ENCODE measurements around the gene TNF. TPM values are rescaled to one million over a fixed set of nuclear protein-coding genes. Genes with fewer than 3 reads are reported as not detected.

TNF gene
- total RNA-seq, 1 donor from 2014 or later: 0.68 TPM

DNA sequence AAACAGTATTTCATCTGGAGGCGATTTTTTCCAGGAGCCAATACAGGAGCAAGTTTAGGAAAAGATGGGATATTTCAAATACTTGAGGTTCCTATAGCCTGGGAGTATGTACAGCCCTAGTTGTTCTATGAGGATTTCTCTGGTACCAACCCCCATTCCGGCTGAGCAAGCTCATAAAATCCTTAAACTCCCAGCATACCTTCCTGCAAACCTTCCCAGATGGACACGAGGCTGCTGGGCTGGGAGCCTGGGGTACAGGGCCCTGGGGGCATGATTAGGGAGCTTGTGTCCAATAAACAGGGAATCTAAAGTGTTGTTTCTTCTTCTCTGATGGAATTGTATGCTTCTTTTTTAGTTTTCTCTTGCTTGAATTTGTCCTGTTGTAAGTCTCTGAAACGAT lies 46.6 kb downstream of the TNF start:
- ATAC-seq (no peak), DNase-seq (ENCODE audit: low spot score) (no peak)

DNA sequence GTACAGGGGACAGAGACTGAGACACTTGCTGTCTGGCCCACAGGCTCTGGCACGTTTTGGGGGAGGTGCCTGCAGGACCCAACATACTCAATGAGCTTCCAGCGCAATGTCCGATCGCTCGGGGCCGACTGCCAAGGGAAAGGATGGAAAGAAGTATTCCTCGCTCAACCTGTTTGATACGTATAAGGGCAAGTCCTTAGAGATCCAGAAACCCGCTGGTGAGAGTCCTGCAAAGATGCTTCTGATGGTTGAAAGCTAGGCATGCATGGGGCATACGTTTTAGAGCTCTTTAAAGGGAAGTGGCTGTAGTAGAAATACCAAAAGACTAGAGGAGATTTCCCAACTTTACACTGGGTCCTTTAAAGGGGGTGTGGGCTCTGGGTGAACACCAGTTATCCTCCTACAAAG lies 47.3 kb downstream of the TNF start:
- ATAC-seq: no peak
- DNase-seq (ENCODE audit: low spot score): no peak

DNA sequence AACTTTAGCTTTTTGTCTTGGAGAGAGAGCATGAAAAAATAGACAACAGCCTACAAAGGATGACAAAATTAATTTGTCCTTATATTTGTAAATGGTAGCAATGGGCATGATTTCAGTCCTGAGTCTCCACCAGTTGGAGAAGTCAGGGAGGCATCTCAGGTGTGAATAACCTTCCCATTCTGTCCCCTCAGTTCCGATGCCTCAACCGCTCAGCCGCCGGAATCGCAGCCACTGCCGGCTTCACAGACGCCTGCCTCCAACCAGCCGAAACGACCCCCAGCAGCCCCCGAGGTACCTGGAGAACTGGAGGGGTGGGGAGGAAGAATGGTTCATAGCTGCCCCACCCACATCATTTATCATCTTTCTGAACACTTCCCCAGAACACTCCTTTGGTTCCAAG lies 48.7 kb downstream of the TNF start:
- DNase-seq (ENCODE audit: low spot score): no peak
- ATAC-seq: no peak

DNA sequence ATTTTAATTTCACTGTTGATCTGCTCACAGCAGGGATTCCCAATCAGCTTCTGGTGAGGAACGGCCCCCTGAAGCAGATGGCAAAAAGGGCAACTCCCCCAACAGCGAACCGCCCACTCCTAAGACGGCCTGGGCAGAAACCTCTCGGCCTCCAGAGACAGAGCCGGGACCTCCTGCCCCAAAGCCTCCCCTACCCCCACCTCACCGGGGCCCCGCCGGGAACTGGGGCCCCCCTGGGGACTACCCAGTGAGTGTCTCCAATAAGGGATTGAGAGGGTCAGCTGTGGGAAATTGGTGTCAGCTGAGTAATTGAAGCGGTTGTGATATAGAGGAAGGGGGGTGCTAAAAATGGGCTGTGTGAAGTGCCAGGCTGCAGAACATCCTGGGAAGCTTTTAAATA lies 51.6 kb downstream of the TNF start:
- DNase-seq (ENCODE audit: low spot score): no peak
- ATAC-seq: no peak

DNA sequence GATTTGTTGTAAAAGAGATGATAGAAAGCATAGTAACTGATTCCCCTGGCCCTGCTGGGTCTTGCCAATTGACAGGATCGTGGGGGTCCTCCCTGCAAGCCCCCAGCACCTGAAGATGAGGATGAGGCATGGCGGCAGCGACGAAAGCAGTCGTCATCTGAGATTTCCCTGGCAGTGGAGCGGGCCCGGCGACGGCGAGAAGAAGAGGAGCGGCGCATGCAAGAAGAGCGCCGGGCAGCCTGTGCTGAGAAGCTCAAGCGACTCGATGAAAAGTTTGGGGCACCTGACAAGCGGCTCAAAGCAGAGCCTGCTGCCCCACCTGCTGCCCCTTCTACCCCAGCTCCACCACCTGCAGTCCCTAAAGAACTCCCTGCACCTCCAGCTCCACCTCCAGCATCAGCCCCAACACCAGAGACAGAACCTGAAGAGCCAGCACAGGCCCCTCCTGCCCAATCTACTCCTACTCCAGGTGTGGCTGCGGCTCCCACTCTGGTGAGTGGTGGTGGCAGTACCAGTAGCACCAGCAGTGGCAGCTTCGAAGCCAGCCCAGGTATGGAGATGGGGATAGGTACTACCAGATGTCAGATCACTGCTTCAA lies 52.4 kb downstream of the TNF start:
- no peak for DNase-seq (ENCODE audit: low spot score)

More for the DNA sequence above, 52.4 kb downstream of the TNF start:
- ATAC-seq: no peak

Other genes starting within 250 kb of the TNF start
- 291 TPM for gene HLA-B, start 218.4 kb upstream of the TNF start, total RNA-seq
- 6.3 TPM for gene MICA, start 172.0 kb upstream of the TNF start, total RNA-seq
- gene MICB, start 77.4 kb upstream of the TNF start, total RNA-seq: 0.78 TPM
- not detected for gene MCCD1, start 46.6 kb upstream of the TNF start, total RNA-seq
- gene DDX39B, start 33.6 kb upstream of the TNF start, total RNA-seq: 126 TPM
- gene ATP6V1G2, start 29.0 kb upstream of the TNF start, total RNA-seq: not detected
- 9.4 TPM for gene NFKBIL1, start 28.0 kb upstream of the TNF start, total RNA-seq
- gene LTA, start 3.3 kb upstream of the TNF start, total RNA-seq: 0.93 TPM
- gene LTB, start 6.9 kb downstream of the TNF start, total RNA-seq: 1.7 TPM
- 10.2 TPM for gene LST1, start 10.7 kb downstream of the TNF start, total RNA-seq
- gene NCR3, start 17.4 kb downstream of the TNF start, total RNA-seq: not detected
- gene AIF1, start 39.7 kb downstream of the TNF start, total RNA-seq: 7.2 TPM
- 47.3 TPM for gene PRRC2A, start 45.1 kb downstream of the TNF start, total RNA-seq
- 141 TPM for gene BAG6, start 77.1 kb downstream of the TNF start, total RNA-seq
- gene APOM, start 80.3 kb downstream of the TNF start, total RNA-seq: 97.1 TPM
- 7.9 TPM for gene C6orf47, start 85.2 kb downstream of the TNF start, total RNA-seq
- 7.7 TPM for gene GPANK1, start 89.4 kb downstream of the TNF start, total RNA-seq
- gene CSNK2B, start 90.5 kb downstream of the TNF start, total RNA-seq: 45.8 TPM
- gene LY6G5B, start 94.4 kb downstream of the TNF start, total RNA-seq: 4.0 TPM
- gene LY6G5C, start 105.5 kb downstream of the TNF start, total RNA-seq: 0.88 TPM
- 35.1 TPM for gene ABHD16A, start 127.8 kb downstream of the TNF start, total RNA-seq
- not detected for gene LY6G6F, start 131.3 kb downstream of the TNF start, total RNA-seq
- not detected for gene LY6G6D, start 139.8 kb downstream of the TNF start, total RNA-seq
- not detected for gene LY6G6C, start 146.2 kb downstream of the TNF start, total RNA-seq
- 0.33 TPM for gene MPIG6B, start 147.8 kb downstream of the TNF start, total RNA-seq
- gene DDAH2, start 153.7 kb downstream of the TNF start, total RNA-seq: 22.2 TPM
- gene CLIC1, start 161.0 kb downstream of the TNF start, total RNA-seq: 37.7 TPM
- gene MSH5, start 164.4 kb downstream of the TNF start, total RNA-seq: 5.2 TPM
- gene SAPCD1, start 187.1 kb downstream of the TNF start, total RNA-seq: 0.73 TPM
- gene VWA7, start 201.8 kb downstream of the TNF start, total RNA-seq: 2.3 TPM
- 52.6 TPM for gene VARS1, start 220.2 kb downstream of the TNF start, total RNA-seq
- 9.8 TPM for gene LSM2, start 231.4 kb downstream of the TNF start, total RNA-seq
- 0.60 TPM for gene HSPA1L, start 239.7 kb downstream of the TNF start, total RNA-seq
- 89.1 TPM for gene HSPA1A, start 240.0 kb downstream of the TNF start, total RNA-seq

Measured in left lobe of liver (tissue), 2 donors.